Measurements from ENCODE around the gene ELOVL3.
A peak's percentile ranks its signal among the peaks of the same experiment; 100 is the strongest.

The ELOVL3 gene

DNA sequence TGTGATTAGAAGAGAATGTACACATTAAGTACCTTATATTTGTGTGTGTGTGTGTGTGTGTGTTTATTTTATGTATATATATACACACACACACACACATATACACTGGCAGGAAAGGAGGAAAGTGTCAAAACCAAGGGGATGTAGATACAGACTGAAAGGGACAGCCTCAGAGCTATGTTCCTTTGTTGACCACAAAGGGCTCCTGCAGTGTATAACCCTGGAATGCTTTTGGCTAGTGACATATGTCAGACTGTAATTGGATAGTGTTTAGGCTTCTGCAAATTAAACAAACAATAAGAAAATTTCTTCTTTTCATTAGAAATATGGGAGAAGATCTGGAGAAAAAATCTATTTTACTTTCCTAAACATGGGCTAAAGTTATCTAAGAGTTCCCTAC, 35.1 kb downstream of the ELOVL3 start:
- DNase-seq = no peak

DNA sequence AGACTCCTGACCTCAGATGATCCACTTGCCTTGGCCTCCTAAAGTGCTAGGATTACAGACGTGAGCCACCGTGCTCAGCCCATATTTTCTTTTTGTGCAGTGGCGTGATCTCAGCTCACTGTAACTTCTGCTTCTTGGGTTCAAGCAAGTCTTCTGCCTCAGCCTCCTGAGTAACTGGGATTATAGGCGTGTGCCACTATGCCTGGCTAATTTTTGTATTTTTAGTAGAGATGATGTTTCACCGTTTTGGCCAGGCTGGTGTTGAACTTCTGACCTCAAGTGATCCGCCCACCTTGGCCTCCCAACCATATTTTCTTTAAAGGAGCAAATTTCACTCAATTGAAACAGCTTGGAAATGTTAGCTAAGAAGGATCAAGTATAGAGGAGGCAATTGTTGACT, 35.7 kb downstream of the ELOVL3 start:
- no peak for DNase-seq

DNA sequence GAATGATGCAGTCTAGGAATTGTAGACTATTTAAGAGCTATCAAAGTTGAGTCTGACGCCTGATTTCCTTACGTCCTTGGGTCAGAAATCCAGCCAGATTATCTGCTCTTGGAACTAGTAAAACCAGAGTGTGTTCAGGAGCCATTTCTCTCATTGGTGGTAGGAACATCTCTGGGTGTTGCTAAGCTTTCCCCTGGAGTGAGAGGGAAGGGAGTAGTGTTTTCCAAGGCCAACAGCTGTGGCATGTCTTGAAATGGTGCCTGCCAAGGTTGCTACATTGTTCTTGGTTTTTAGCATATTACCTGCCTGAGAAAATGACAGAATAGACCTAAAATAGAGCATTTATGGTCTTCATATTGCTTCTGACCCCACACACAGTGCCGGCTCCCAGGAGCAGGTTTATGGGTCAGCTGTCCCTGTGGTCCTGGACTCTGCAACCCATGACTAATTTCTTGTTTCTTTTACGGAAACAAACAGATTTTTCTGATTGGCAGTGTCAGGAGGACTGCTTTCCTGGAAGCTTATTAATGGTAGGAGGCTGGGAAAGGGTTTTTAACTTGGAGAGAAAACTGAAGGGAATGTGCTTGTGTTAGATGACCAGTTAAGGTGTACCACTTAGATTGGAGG, 36.8 kb downstream of the ELOVL3 start:
- DNase-seq = no peak

DNA sequence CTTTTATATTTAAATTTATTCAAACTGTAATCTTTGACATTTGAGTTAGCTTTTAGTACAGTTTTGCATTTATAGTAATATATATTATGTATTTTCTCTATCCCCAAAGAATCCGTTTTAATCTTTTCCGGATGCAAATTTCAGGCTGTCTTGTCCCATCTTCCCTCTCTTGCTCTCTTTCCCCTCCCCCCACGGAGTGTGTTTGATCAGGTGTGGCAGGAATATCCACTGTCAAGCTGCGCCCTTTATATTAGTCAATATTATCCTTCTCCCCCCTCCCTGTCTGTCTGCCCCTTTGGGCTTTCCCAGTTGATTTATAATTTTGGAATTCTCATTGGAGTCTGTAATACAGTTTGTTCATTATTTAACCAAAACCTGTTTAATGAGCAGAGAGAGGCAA, 38.3 kb downstream of the ELOVL3 start:
- DNase-seq = no peak

DNA sequence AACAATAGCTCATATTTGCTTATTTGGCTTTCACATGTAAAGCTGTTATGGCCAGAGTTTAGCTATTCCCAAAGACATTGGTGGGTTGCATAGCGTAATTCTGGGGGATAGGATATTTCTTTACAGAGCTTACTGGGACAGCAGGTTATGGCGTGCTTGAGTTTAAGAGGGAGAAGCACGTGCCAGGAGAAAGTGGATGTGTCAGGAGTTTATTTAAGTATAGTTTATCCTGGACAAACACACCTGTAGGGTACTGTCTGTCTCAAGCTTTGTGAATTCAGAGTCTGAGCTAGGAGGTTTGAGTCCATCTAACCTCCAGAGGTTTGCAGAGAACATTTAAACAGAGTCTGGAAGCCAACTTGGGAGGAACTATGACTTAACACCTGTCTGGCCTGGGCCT, 40.6 kb downstream of the ELOVL3 start:
- no peak for DNase-seq

DNA sequence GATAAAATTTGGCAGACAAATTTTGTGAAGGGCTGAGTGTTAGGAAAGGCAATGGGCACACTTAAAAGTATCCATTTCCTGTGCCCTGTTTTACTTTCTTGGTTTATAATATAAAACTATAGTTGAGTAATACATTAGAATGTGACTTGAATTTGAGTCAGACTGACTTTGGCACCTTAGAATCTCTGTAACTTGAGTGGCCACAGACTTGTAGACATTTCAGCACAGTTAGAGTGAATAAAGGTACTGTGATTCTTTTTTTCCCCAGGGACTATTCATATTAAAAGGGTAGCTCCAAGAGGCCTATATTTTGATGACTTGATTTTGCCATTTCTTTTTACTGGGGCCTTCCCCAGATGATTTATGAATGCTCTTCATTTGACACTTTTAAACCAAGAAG, 41.6 kb downstream of the ELOVL3 start:
- no peak for DNase-seq

DNA sequence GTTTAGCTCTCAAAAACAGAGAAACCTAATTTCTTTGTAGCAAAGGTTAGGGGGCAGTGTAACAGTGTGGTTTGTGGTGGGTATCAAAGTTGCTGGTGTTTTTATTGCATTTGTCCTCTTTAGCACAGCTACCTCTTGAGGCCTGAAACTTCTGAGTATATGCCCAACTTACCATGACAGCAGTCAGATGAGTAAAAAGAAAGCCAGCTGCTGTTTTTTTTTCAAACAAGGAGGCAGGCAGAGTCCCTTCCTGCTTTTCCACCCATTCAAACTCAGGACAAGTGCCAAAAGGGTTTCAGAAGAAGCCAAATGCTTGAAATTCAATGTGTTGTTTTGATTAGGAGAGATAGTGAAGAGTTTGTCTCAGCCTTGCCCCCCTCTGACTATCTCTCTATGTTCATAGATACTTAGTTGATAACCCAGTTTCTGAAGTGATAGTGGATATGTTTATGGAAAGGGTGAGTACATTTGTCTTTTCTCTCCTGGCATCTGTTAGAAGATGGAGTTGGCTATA, 42.3 kb downstream of the ELOVL3 start:
- DNase-seq = no peak

DNA sequence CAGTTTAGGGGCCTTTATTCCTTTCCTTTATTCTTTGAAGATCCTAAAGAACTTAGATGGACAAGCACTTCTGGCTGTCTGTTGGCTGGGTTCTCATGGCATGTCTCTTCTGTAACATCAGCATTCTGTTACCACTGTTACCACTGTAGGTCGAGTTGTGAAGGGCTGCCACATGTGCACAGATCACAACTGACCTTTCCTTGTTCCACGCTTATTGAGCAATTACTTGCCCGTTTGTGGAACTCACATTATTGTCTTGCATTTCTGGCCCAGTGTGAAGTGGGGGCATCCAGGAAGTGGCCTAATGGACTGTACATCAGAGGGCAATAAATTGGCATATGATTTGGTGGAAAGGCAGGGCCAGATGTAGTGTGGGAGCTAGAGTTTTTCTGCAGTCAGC, 42.9 kb downstream of the ELOVL3 start:
- DNase-seq = peak; percentile 45

DNA sequence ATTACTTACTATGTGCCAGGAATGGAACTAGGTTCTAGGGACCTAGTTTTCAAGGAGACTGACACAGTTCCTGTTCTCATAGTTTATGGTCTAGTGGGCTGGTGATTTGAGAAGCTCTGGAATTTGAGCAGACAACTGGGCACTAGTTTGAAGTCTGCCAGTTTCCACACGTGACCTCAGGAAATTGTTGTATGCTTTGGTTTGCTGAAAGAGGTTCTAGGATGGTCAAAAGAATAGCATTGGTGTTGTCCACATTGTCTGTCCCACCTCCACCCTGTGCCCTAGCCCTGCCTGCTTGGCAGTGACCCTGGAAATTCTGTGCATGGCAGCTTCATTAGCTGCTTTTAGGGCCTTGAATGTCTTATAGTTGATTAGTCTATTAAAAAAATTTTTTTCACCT, 48.0 kb downstream of the ELOVL3 start:
- peak; percentile 25 for DNase-seq

DNA sequence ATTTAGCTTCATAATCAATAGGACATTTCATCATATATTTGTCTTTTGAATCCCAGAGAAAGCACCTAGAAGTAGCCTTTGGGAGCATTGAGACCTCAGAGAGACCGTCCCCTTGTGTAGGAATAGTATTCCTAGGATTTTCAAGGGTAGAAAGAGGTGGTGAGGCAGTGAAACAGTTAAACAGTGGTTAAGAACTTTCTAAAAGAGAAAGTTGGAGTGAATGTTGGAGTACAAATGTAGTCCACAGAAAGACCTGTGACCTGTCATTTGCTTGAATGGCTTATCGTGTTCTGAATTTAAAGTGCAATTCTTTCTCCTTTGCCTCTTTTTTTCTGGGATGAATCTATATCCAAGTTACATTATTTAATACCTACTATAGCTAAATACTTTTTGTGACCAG, 49.2 kb downstream of the ELOVL3 start:
- no peak for DNase-seq

DNA sequence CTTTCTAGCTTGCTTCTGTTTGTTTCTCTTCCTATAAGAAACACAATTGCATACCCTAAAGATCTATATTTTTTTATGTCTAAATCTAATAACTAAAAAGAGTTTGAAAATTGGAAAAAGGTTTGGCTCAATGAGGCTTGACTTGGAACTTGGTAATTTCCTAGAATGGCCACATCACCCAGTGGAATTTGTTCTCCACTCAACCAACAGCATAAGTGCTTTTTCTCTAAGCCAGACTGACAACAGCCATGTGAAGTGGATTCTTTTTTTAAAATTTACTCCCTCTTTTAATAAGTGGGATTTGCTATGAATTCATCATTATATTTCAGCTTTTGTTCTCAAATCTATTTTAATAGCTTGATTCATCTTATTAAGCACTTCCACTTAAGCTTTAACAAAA, 53.0 kb downstream of the ELOVL3 start:
- DNase-seq = no peak

Measured in femur (tissue), 1 donor.